HG03066 (cell line): Measurements from ENCODE around the gene SFXN5.
"Not testable (repeated sequence)": the region's sequence is repeated elsewhere in the genome, so short reads cannot be mapped to it uniquely, and the experiment has no call there.

Experiments used
- ATAC-seq: cut with Tn5 transposase; IDR thresholded peaks from one replicate; pipeline ENCODE4 v1.9.1; 2021; ENCODE audit warnings: low read depth; ENCODE audit not compliant: unreplicated experiment

SFXN5 gene

GRCh38 chr2:73103018-73103542 is 31.6 kb upstream of the SFXN5 start:
- no peak for ATAC-seq

- ATAC-seq: no peak
These were observed 30.2 kb upstream of the SFXN5 start for GRCh38 chr2:73101626-73102256.

- ATAC-seq: no peak
These were observed 29.4 kb upstream of the SFXN5 start for GRCh38 chr2:73100956-73101355.

- no peak for ATAC-seq
These were observed 28.0 kb upstream of the SFXN5 start for GRCh38 chr2:73099486-73099885.

- no peak for ATAC-seq
These were observed 24.4 kb upstream of the SFXN5 start for GRCh38 chr2:73095910-73096309.

- not testable (repeated sequence) for ATAC-seq
These were observed 22.2 kb upstream of the SFXN5 start for GRCh38 chr2:73093601-73094218.

- ATAC-seq: no peak
These were observed 20.8 kb upstream of the SFXN5 start for GRCh38 chr2:73092146-73092783.

GRCh38 chr2:73091696-73092095 is 20.2 kb upstream of the SFXN5 start:
- ATAC-seq: no peak

GRCh38 chr2:73091164-73091563 is 19.7 kb upstream of the SFXN5 start:
- no peak for ATAC-seq

GRCh38 chr2:73089270-73090030 is 17.9 kb upstream of the SFXN5 start:
- no peak for ATAC-seq

GRCh38 chr2:73088703-73089102 is 17.2 kb upstream of the SFXN5 start:
- ATAC-seq: no peak

- ATAC-seq: no peak
These were observed 16.7 kb upstream of the SFXN5 start for GRCh38 chr2:73088211-73088610.

- no peak for ATAC-seq
These were observed 15.8 kb upstream of the SFXN5 start for GRCh38 chr2:73087311-73087710.

GRCh38 chr2:73085691-73086090 is 14.2 kb upstream of the SFXN5 start:
- ATAC-seq: peak; percentile 88

- no peak for ATAC-seq
These were observed 13.5 kb upstream of the SFXN5 start for GRCh38 chr2:73084971-73085370.

- no peak for ATAC-seq
These were observed 12.6 kb upstream of the SFXN5 start for GRCh38 chr2:73083886-73084800.

- ATAC-seq: no peak
These were observed 11.3 kb upstream of the SFXN5 start for GRCh38 chr2:73082523-73083410.

- no peak for ATAC-seq
These were observed 9.7 kb upstream of the SFXN5 start for GRCh38 chr2:73081181-73081671.
